ENCODE measurements around the gene OOSP1. TPM values are rescaled to one million over a fixed set of nuclear protein-coding genes. Genes with fewer than 3 reads are reported as not detected.

OOSP1 gene
- total RNA-seq, 1 donor from 2014 or later: not detected

- no peak for TF ChIP-seq CTCF (IDR thresholded peaks at IDR 0.05)
- no peak for TF ChIP-seq EZH2 (IDR thresholded peaks at IDR 0.05)
- TF ChIP-seq EZH2phosphoT487 (IDR thresholded peaks at IDR 0.05): no peak
- Histone ChIP-seq H3K4me1 (no peaks in the 10 kb centered on the region), H3K4me3 (no peak overlapping the region), H3K9me3 (ENCODE audit: low read depth) (no peaks in the 10 kb centered on the region), H2AFZ (replicated peaks) (no peak overlapping the region), H3K9ac (no peak overlapping the region), H3K27ac (no peak overlapping the region), H3K4me2 (no peak overlapping the region), H3K79me2 (ENCODE audit: low read depth) (no peaks in the 10 kb centered on the region), H3K27me3 (no peaks in the 10 kb centered on the region), H3K36me3 (no peaks in the 10 kb centered on the region), H4K20me1 (ENCODE audit: low read depth) (no peaks in the 10 kb centered on the region), H3F3A (ENCODE audit: low read depth) (no peaks in the 10 kb centered on the region)
- Mint-ChIP-seq H3K27ac (no peak overlapping the region), H3K4me3 (no peak overlapping the region), H3K27me3 (ENCODE audit: insufficient read depth, low read depth) (peaks cover 3% of the 10 kb centered on the region), H3K9me3 (no peaks in the 10 kb centered on the region), H3K4me1 (no peaks in the 10 kb centered on the region), H3K36me3 (no peaks in the 10 kb centered on the region)
- DNase-seq (ENCODE audit: low spot score): no peak
These were observed 486 bp downstream of the OOSP1 start for GRCh38 chr11:59938718-59939117.

- Mint-ChIP-seq H3K9me3 (no peaks in the 10 kb centered on the region), H3K4me3 (no peak overlapping the region), H3K27ac (no peak overlapping the region), H3K27me3 (ENCODE audit: insufficient read depth, low read depth) (peaks cover 2% of the 10 kb centered on the region), H3K4me1 (no peaks in the 10 kb centered on the region), H3K36me3 (no peaks in the 10 kb centered on the region)
- Histone ChIP-seq H3K9ac (no peak overlapping the region), H3F3A (ENCODE audit: low read depth) (no peaks in the 10 kb centered on the region), H3K4me2 (no peak overlapping the region), H2AFZ (replicated peaks) (no peak overlapping the region), H3K4me3 (no peak overlapping the region), H3K79me2 (ENCODE audit: low read depth) (no peaks in the 10 kb centered on the region), H3K36me3 (no peaks in the 10 kb centered on the region), H3K4me1 (no peaks in the 10 kb centered on the region), H3K27me3 (no peaks in the 10 kb centered on the region), H4K20me1 (ENCODE audit: low read depth) (no peaks in the 10 kb centered on the region), H3K27ac (no peak overlapping the region), H3K9me3 (ENCODE audit: low read depth) (no peaks in the 10 kb centered on the region)
- no peak for DNase-seq (ENCODE audit: low spot score)
- TF ChIP-seq EZH2 (IDR thresholded peaks at IDR 0.05): no peak
- TF ChIP-seq CTCF (IDR thresholded peaks at IDR 0.05): no peak
- no peak for TF ChIP-seq EZH2phosphoT487 (IDR thresholded peaks at IDR 0.05)
These were observed 1.2 kb downstream of the OOSP1 start for GRCh38 chr11:59939482-59939881.

- H2AFZ ChIP-seq (replicated peaks): no peak overlapping the region
- no peaks in the 10 kb centered on the region for H3K79me2 ChIP-seq (ENCODE audit: low read depth)
- Mint-ChIP-seq H3K27ac (no peak overlapping the region), H3K4me1 (no peaks in the 10 kb centered on the region), H3K9me3 (no peaks in the 10 kb centered on the region), H3K36me3 (no peaks in the 10 kb centered on the region), H3K27me3 (ENCODE audit: insufficient read depth, low read depth) (peaks cover 2% of the 10 kb centered on the region), H3K4me3 (no peak overlapping the region)
- DNase-seq (ENCODE audit: low spot score): no peak
- TF ChIP-seq EZH2 (IDR thresholded peaks at IDR 0.05): no peak
- no peak for TF ChIP-seq EZH2phosphoT487 (IDR thresholded peaks at IDR 0.05)
- TF ChIP-seq CTCF (IDR thresholded peaks at IDR 0.05): no peak
- H3K27ac ChIP-seq: no peak overlapping the region
- H3K9ac ChIP-seq: no peak overlapping the region
- no peak overlapping the region for H3K4me2 ChIP-seq
- no peaks in the 10 kb centered on the region for H3K4me1 ChIP-seq
- H3K36me3 ChIP-seq: no peaks in the 10 kb centered on the region
- no peaks in the 10 kb centered on the region for H3K27me3 ChIP-seq
- no peaks in the 10 kb centered on the region for H3K9me3 ChIP-seq (ENCODE audit: low read depth)
- no peak overlapping the region for H3K4me3 ChIP-seq
- no peaks in the 10 kb centered on the region for H4K20me1 ChIP-seq (ENCODE audit: low read depth)
- H3F3A ChIP-seq (ENCODE audit: low read depth): no peaks in the 10 kb centered on the region
These were observed 2.9 kb downstream of the OOSP1 start for GRCh38 chr11:59941091-59941490.

All from neural progenitor cell (in vitro differentiated cells).